ENCODE measurements around the gene KPNA1. TPM values are rescaled to one million over a fixed set of nuclear protein-coding genes. Genes with fewer than 3 reads are reported as not detected.
A peak's percentile ranks its signal among the peaks of the same experiment; 100 is the strongest.

Gene KPNA1
- polyA plus RNA-seq, 1 experiment, result 27.8 TPM

- POLR2A ChIA-PET, result no interaction called here
- CTCF ChIA-PET, result interaction anchor here (0.6 to 2.4 kb wide), 2 partner anchors 290 to 633 kb away, joined by 3 to 12 read pairs; partner anchors contain the start of gene PARP14
- Histone ChIP-seq H3K27me3 (ENCODE audit: control insufficient read depth, insufficient read depth, low read length) (no peaks in the 10 kb centered on the region), H3K36me3 (ENCODE audit: control insufficient read depth, insufficient read depth, low read length) (no peaks in the 10 kb centered on the region), H3K4me3 (ENCODE audit: low read depth, low read length) (no peak overlapping the region)
- no peak for DNase-seq (ENCODE audit: low read depth)
- TF ChIP-seq, protein P1, sequence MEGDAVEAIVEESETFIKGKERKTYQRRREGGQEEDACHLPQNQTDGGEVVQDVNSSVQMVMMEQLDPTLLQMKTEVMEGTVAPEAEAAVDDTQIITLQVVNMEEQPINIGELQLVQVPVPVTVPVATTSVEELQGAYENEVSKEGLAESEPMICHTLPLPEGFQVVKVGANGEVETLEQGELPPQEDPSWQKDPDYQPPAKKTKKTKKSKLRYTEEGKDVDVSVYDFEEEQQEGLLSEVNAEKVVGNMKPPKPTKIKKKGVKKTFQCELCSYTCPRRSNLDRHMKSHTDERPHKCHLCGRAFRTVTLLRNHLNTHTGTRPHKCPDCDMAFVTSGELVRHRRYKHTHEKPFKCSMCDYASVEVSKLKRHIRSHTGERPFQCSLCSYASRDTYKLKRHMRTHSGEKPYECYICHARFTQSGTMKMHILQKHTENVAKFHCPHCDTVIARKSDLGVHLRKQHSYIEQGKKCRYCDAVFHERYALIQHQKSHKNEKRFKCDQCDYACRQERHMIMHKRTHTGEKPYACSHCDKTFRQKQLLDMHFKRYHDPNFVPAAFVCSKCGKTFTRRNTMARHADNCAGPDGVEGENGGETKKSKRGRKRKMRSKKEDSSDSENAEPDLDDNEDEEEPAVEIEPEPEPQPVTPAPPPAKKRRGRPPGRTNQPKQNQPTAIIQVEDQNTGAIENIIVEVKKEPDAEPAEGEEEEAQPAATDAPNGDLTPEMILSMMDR (IDR thresholded peaks at IDR 0.05; ENCODE audit: insufficient read depth, low read depth, low read length), result no peak
Observed at GRCh38 chr3:122389892-122390291, 124.8 kb downstream of the KPNA1 start.

GRCh38 chr3:122389197-122389596 is 125.5 kb downstream of the KPNA1 start:
- TF ChIP-seq, protein P1 (IDR thresholded peaks at IDR 0.05; ENCODE audit: insufficient read depth, low read depth, low read length), result no peak

GRCh38 chr3:122387709-122388108 is 127.0 kb downstream of the KPNA1 start:
- Histone ChIP-seq H3K36me3 (ENCODE audit: control insufficient read depth, insufficient read depth, low read length) (no peaks in the 10 kb centered on the region), H3K4me3 (ENCODE audit: low read depth, low read length) (no peak overlapping the region), H3K27me3 (ENCODE audit: control insufficient read depth, insufficient read depth, low read length) (no peaks in the 10 kb centered on the region)
- CTCF ChIA-PET, result no interaction called here
- TF ChIP-seq, protein P1 (IDR thresholded peaks at IDR 0.05; ENCODE audit: insufficient read depth, low read depth, low read length), result no peak
- POLR2A ChIA-PET, result no interaction called here
- no peak for DNase-seq (ENCODE audit: low read depth)

More at GRCh38 chr3:122389197-122389596, 125.5 kb downstream of the KPNA1 start:
- CTCF ChIA-PET, result interaction anchor here (0.6 to 2.4 kb wide), 2 partner anchors 291 to 634 kb away, joined by 3 to 12 read pairs; partner anchors contain the start of gene PARP14
- Histone ChIP-seq H3K36me3 (ENCODE audit: control insufficient read depth, insufficient read depth, low read length) (no peaks in the 10 kb centered on the region), H3K27me3 (ENCODE audit: control insufficient read depth, insufficient read depth, low read length) (no peaks in the 10 kb centered on the region), H3K4me3 (ENCODE audit: low read depth, low read length) (no peak overlapping the region)
- POLR2A ChIA-PET, result no interaction called here
- no peak for DNase-seq (ENCODE audit: low read depth)

DNA sequence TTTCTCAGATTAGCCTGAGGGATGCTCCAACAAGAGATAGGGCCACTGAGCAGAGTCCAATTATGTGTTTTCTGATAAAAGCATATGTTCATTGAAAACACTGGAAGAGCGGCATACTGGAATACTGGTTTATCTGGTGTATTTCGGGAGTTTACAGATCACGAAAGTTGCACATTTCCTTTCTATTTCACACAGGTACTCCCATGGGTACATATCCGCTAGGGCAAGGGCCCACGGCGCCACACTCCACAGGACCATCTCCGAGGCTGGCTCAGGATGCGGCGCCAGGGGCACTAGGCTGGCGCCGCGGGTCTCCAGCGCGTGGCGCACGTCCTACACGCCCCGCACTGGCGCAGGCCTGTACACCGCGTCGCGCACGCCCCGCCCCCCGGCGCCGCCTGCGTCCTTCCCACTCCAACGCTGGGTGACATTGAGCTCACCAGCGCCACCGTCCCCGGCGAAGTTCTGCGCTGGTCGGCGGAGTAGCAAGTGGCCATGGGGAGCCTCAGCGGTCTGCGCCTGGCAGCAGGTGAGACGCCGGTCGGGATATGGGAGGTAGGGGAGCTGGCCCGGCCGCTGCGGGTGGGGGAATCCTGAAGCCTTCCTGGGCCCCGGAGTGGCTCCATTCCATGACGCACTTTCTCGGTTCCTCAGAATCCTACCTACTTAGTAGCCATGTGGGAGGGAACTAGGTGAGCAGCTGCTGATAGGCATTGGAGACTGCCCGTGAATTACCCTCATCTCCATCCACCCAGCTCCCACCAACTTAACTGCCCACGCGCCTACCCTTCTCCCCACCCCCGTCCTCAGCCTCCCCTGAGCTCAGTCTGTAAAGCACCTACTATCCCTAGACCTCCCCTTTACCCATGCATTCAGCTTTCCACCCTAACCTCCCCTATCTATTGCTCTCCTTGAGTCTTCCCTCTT is 130.7 kb downstream of the KPNA1 start, which contains the start of gene FAM162A:
Gene FAM162A (plus strand): TSS at position 412 of the 927 bp plus-strand sequence. CDS start 84 bp downstream, at position 496.
- ChIA-PET CTCF (interaction anchor here (0.6 to 3.3 kb wide), 3 partner anchors 10 to 296 kb away, joined by 4 to 32 read pairs (median 5); no protein-coding TSS in a partner anchor), POLR2A (interaction anchor here (0.6 kb wide), 2 partner anchors 9 to 490 kb away, joined by 4 to 7 read pairs; no protein-coding TSS in a partner anchor)
- TF ChIP-seq, protein P1 (IDR thresholded peaks at IDR 0.05; ENCODE audit: insufficient read depth, low read depth, low read length), result peak; percentile 61

More for the DNA sequence above, 130.7 kb downstream of the KPNA1 start, which contains the start of gene FAM162A:
- DNase-seq (ENCODE audit: low read depth), result peak; percentile 41
- Histone ChIP-seq H3K27me3 (ENCODE audit: control insufficient read depth, insufficient read depth, low read length) (no peaks in the 10 kb centered on the region), H3K36me3 (ENCODE audit: control insufficient read depth, insufficient read depth, low read length) (no peaks in the 10 kb centered on the region), H3K4me3 (ENCODE audit: low read depth, low read length) (peak within 1 kb of the TSS; percentile 68)
